ENCODE data around the gene TRAPPC12. TPM values are rescaled to one million over a fixed set of nuclear protein-coding genes. Genes with fewer than 3 reads are reported as not detected.
"Not testable (repeated sequence)": the region's sequence is repeated elsewhere in the genome, so short reads cannot be mapped to it uniquely, and the experiment has no call there.

The TRAPPC12 gene
- polyA plus RNA-seq, 1 donor, result 99.9 TPM

- no peak for DNase-seq
Measured at GRCh38 chr2:3361518-3362389, 17.7 kb upstream of the TRAPPC12 start.

- DNase-seq, result no peak
Measured at GRCh38 chr2:3365219-3365618, 14.3 kb upstream of the TRAPPC12 start.

- DNase-seq, result no peak
Measured at GRCh38 chr2:3368261-3368722, 11.2 kb upstream of the TRAPPC12 start.

- not testable (repeated sequence) for DNase-seq
Measured at GRCh38 chr2:3369340-3370181, 9.9 kb upstream of the TRAPPC12 start.

- no peak for DNase-seq
Measured at GRCh38 chr2:3376821-3377220, 2.7 kb upstream of the TRAPPC12 start.

- peak; percentile 45 for DNase-seq
Measured at GRCh38 chr2:3377279-3377611, 2.2 kb upstream of the TRAPPC12 start.

- DNase-seq, result peak; percentile 98
Measured at GRCh38 chr2:3377612-3378432, 1.7 kb upstream of the TRAPPC12 start, which contains the start of gene EIPR1. Gene EIPR1 (minus strand): TSS chr2:3377818. CDS start chr2:3377689, 129 bp downstream.

GRCh38 chr2:3379339-3379646 lies 201 bp upstream of the TRAPPC12 start:
- no peak for DNase-seq

- DNase-seq, result no peak
Measured at GRCh38 chr2:3386448-3386958, 7.0 kb downstream of the TRAPPC12 start.

GRCh38 chr2:3387011-3387410 lies 7.5 kb downstream of the TRAPPC12 start:
- DNase-seq, result no peak

GRCh38 chr2:3387644-3388411 lies 8.3 kb downstream of the TRAPPC12 start:
- no peak for DNase-seq

GRCh38 chr2:3388412-3388738 lies 8.9 kb downstream of the TRAPPC12 start:
- DNase-seq, result no peak

GRCh38 chr2:3389193-3389592 lies 9.7 kb downstream of the TRAPPC12 start:
- DNase-seq, result no peak

GRCh38 chr2:3390041-3390440 lies 10.5 kb downstream of the TRAPPC12 start:
- no peak for DNase-seq

- no peak for DNase-seq
Measured at GRCh38 chr2:3392216-3392615, 12.7 kb downstream of the TRAPPC12 start.

- no peak for DNase-seq
Measured at GRCh38 chr2:3396920-3397559, 17.5 kb downstream of the TRAPPC12 start.

GRCh38 chr2:3398857-3399256 lies 19.4 kb downstream of the TRAPPC12 start:
- no peak for DNase-seq

GRCh38 chr2:3399381-3399780 lies 19.9 kb downstream of the TRAPPC12 start:
- DNase-seq, result no peak

GRCh38 chr2:3399829-3400228 lies 20.3 kb downstream of the TRAPPC12 start:
- peak; percentile 46 for DNase-seq

- no peak for DNase-seq
Measured at GRCh38 chr2:3403587-3404334, 24.3 kb downstream of the TRAPPC12 start.

All from left kidney (tissue), 2 donors.